Neural progenitor cell (in vitro differentiated cells): ENCODE results near the gene KDM7A. TPM values are rescaled to one million over a fixed set of nuclear protein-coding genes. Genes with fewer than 3 reads are reported as not detected.

ENCODE experiments used
- DNase-seq: peaks from one replicate; pipeline ENCODE4 v3.0.0-alpha.2; 2016; ENCODE audit warnings: low spot score
- H2AFZ ChIP-seq: fragments of 200-600 bp; sonication (generic); replicated peaks from 2 replicates; pipeline ENCODE4 v1.6.1; 2016; ENCODE audit warnings: antibody characterized with exemption
- H3F3A ChIP-seq: fragments of 200-600 bp; sonication (generic); 2 replicates; pipeline ENCODE4 v1.6.1; 2016; ENCODE audit warnings: antibody characterized with exemption, low read depth
- H3K27ac ChIP-seq: fragments of 200-600 bp; sonication (generic); 2 replicates; pipeline ENCODE4 v1.5.1; 2016; ENCODE audit warnings: mild to moderate bottlenecking
- H3K27me3 ChIP-seq: fragments of 200-600 bp; sonication (generic); 2 replicates; pipeline ENCODE4 v1.6.1; 2016; ENCODE audit warnings: mild to moderate bottlenecking, moderate library complexity
- H3K36me3 ChIP-seq: fragments of 200-600 bp; sonication (generic); 2 replicates; pipeline ENCODE4 v1.5.1; 2016
- H3K4me1 ChIP-seq: fragments of 200-600 bp; sonication (generic); 2 replicates; pipeline ENCODE4 v1.6.1; 2016; ENCODE audit warnings: mixed run types
- H3K4me2 ChIP-seq: fragments of 200-600 bp; sonication (generic); 2 replicates; pipeline ENCODE4 v1.6.1; 2016
- H3K4me3 ChIP-seq: fragments of 200-600 bp; sonication (generic); 2 replicates; pipeline ENCODE4 v1.5.1; 2016
- H3K79me2 ChIP-seq: fragments of 200-600 bp; sonication (generic); 2 replicates; pipeline ENCODE4 v1.6.1; 2016; ENCODE audit warnings: low read depth
- H3K9ac ChIP-seq: fragments of 200-600 bp; sonication (generic); 2 replicates; pipeline ENCODE4 v1.6.1; 2016
- H3K9me3 ChIP-seq: fragments of 200-600 bp; sonication (generic); 2 replicates; pipeline ENCODE4 v1.5.1; 2016; ENCODE audit warnings: low read depth
- H4K20me1 ChIP-seq: fragments of 200-600 bp; sonication (generic); 2 replicates; pipeline ENCODE4 v1.6.1; 2016; ENCODE audit warnings: low read depth
- H3K27ac Mint-ChIP-seq: 3 replicates; pipeline ENCODE4 v1.8.0; 2021; ENCODE audit warnings: mixed read lengths
- H3K27me3 Mint-ChIP-seq: 2 replicates; pipeline ENCODE4 v1.8.0; 2022; ENCODE audit warnings: low read depth, mild to moderate bottlenecking, inconsistent platforms, moderate library complexity, mixed read lengths; ENCODE audit not compliant: insufficient read depth
- H3K36me3 Mint-ChIP-seq: 3 replicates; pipeline ENCODE4 v1.8.0; 2021; ENCODE audit warnings: mixed read lengths
- H3K4me1 Mint-ChIP-seq: 3 replicates; pipeline ENCODE4 v1.8.0; 2021; ENCODE audit warnings: mixed read lengths
- H3K4me3 Mint-ChIP-seq: 3 replicates; pipeline ENCODE4 v1.8.0; 2021; ENCODE audit warnings: mild to moderate bottlenecking, moderate library complexity, mixed read lengths
- H3K9me3 Mint-ChIP-seq: 3 replicates; pipeline ENCODE4 v1.8.0; 2020; ENCODE audit warnings: mixed read lengths
- EZH2 ChIP-seq: fragments of 200-600 bp; sonication (generic); IDR thresholded peaks from 2 replicates; pipeline ENCODE4 v1.6.1; 2017; ENCODE audit warnings: antibody characterized with exemption, mild to moderate bottlenecking, moderate library complexity
- EZH2phosphoT487 ChIP-seq: fragments of 200-600 bp; sonication (generic); IDR thresholded peaks from 2 replicates; pipeline ENCODE4 v1.6.1; 2017; ENCODE audit warnings: antibody characterized with exemption
- total RNA-seq: library from RNA; depleted of rRNA; stranded (reverse); fragments of >200 nt; gene quantifications from 2 replicates; pipeline ENCODE4 v1.2.3, GENCODE V29; 2015; ENCODE audit warnings: low replicate concordance
- TF ChIP-seq, protein P1 (sequence below): fragments of 200-600 bp; sonication (generic); IDR thresholded peaks from 2 replicates; pipeline ENCODE4 v1.5.1; 2017; ENCODE audit warnings: antibody characterized with exemption, mild to moderate bottlenecking

Gene KDM7A, protein sequence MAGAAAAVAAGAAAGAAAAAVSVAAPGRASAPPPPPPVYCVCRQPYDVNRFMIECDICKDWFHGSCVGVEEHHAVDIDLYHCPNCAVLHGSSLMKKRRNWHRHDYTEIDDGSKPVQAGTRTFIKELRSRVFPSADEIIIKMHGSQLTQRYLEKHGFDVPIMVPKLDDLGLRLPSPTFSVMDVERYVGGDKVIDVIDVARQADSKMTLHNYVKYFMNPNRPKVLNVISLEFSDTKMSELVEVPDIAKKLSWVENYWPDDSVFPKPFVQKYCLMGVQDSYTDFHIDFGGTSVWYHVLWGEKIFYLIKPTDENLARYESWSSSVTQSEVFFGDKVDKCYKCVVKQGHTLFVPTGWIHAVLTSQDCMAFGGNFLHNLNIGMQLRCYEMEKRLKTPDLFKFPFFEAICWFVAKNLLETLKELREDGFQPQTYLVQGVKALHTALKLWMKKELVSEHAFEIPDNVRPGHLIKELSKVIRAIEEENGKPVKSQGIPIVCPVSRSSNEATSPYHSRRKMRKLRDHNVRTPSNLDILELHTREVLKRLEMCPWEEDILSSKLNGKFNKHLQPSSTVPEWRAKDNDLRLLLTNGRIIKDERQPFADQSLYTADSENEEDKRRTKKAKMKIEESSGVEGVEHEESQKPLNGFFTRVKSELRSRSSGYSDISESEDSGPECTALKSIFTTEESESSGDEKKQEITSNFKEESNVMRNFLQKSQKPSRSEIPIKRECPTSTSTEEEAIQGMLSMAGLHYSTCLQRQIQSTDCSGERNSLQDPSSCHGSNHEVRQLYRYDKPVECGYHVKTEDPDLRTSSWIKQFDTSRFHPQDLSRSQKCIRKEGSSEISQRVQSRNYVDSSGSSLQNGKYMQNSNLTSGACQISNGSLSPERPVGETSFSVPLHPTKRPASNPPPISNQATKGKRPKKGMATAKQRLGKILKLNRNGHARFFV
- 10.5 and 13.6 TPM in 2 replicates for total RNA-seq

DNA sequence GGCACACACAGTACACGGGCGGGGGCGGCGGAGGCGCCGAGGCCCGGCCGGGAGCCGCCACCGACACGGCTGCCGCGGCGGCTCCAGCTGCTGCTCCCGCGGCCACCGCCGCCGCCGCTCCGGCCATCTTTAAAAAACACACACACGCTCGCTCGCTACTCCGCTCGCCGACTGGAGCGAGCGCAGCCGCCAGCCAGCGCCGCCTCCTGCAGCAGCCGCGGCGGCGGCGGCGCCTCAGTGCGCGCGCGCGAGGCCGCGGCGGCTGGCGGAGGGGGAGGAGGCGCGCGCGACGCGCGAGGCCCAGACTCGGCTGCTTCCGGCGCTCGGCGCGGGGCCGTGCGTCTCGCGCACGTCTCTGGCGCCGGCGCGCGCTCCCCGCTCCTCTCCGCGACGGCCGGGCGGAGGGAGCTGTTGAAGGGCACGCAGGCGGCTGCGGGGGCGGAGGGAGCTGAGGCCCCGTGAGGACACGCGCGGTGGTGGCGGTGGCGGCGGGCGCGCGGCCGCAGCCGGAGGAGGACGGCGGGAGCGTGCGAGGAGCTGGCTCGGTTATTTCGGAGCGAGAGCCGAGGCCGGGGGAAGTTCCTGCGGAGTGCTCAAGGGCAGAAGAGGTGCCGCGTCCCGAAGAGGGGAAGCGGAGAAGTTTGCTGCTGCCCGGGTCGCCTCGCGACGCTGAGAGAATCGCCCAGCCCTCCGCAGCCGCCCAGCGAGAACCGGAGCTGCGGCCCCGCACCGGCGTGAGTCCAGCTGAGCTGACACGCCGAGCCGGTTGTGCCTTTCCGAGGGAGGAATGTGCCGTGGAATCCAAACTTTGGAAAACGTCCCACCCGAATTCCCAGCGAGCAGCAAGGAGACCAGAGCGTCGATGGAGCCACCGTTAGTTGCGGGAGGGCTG, at the start of gene KDM7A:
KDM7A (minus strand) TSS at position 173 of the 892 bp plus-strand sequence; CDS start at position 127, 46 bp downstream.
- peaks cover 7% of the 10 kb centered on the region for H3K4me1 ChIP-seq
- Mint-ChIP-seq H3K36me3 (peaks cover 1% of the 10 kb centered on the region), H3K9me3 (peaks cover 2% of the 10 kb centered on the region), H3K27ac (no peak within 1 kb of the TSS), H3K4me3 (peak within 1 kb of the TSS; percentile 92), H3K4me1 (peaks cover 7% of the 10 kb centered on the region), H3K27me3 (peaks cover 12% of the 10 kb centered on the region)
- peak within 1 kb of the TSS; percentile 88 for H3K4me3 ChIP-seq
- H3K9me3 ChIP-seq = no peaks in the 10 kb centered on the region
- peak within 1 kb of the TSS; percentile 87 for H3K4me2 ChIP-seq
- peaks cover 33% of the 10 kb centered on the region for H3K27me3 ChIP-seq
- H4K20me1 ChIP-seq = peaks cover 13% of the 10 kb centered on the region
- no peak for TF ChIP-seq EZH2phosphoT487
- TF ChIP-seq, protein P1, sequence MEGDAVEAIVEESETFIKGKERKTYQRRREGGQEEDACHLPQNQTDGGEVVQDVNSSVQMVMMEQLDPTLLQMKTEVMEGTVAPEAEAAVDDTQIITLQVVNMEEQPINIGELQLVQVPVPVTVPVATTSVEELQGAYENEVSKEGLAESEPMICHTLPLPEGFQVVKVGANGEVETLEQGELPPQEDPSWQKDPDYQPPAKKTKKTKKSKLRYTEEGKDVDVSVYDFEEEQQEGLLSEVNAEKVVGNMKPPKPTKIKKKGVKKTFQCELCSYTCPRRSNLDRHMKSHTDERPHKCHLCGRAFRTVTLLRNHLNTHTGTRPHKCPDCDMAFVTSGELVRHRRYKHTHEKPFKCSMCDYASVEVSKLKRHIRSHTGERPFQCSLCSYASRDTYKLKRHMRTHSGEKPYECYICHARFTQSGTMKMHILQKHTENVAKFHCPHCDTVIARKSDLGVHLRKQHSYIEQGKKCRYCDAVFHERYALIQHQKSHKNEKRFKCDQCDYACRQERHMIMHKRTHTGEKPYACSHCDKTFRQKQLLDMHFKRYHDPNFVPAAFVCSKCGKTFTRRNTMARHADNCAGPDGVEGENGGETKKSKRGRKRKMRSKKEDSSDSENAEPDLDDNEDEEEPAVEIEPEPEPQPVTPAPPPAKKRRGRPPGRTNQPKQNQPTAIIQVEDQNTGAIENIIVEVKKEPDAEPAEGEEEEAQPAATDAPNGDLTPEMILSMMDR = no peak
- no peak for TF ChIP-seq EZH2
- peaks cover 27% of the 10 kb centered on the region for H3K79me2 ChIP-seq
- DNase-seq = peak; percentile 97
- H3K27ac ChIP-seq = peak within 1 kb of the TSS; percentile 79
- H3K36me3 ChIP-seq = no peaks in the 10 kb centered on the region
- H3K9ac ChIP-seq = peak within 1 kb of the TSS; percentile 7
- H3F3A ChIP-seq = peaks cover 21% of the 10 kb centered on the region
- H2AFZ ChIP-seq = peak within 1 kb of the TSS; percentile 93

DNA sequence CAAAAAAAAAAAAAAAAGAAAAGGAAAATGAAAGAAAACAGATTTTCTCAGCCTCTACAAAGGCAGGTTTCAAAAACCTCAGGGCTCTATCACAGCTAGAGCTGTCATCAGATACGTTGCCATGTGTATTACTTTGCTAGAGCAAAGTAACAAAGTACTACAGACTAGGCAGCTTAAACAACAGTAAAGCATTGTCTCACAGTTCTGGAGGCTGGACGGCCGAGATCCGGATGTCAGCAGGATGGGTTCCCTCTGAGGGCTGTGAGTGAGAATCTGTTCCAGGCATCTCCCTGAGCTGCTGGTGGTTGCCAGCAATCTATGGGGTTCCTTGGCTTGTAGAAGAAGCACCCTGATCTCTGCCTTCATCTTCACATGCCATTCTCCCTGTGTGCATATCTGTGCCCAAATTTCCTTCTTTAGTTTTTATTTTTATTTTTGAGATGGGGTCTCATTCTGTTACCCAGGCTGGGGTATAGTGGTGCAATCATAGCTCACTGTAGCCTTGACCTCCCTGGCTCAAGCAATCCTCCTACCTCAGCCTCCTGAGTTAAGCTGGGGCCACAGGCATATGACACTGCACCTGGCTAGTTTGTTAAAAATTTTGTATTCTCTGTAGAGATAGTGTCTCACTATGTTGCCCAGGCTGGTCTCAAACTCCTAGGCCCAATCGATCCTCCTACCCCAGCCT, 48.9 kb upstream of the KDM7A start:
- Histone ChIP-seq H3K27ac (no peak overlapping the region), H3F3A (peaks cover 5% of the 10 kb centered on the region), H3K4me1 (peaks cover 5% of the 10 kb centered on the region), H3K27me3 (peaks cover 34% of the 10 kb centered on the region), H2AFZ (no peak overlapping the region), H3K4me3 (no peak overlapping the region), H3K9me3 (no peaks in the 10 kb centered on the region), H3K79me2 (no peaks in the 10 kb centered on the region), H3K9ac (no peak overlapping the region), H4K20me1 (no peaks in the 10 kb centered on the region), H3K36me3 (no peaks in the 10 kb centered on the region), H3K4me2 (no peak overlapping the region)
- H3K27ac Mint-ChIP-seq = no peak overlapping the region
- no peaks in the 10 kb centered on the region for H3K36me3 Mint-ChIP-seq
- no peak for TF ChIP-seq EZH2
- TF ChIP-seq EZH2phosphoT487 = no peak
- TF ChIP-seq, protein P1 = no peak
- no peaks in the 10 kb centered on the region for H3K9me3 Mint-ChIP-seq
- DNase-seq = no peak
- H3K27me3 Mint-ChIP-seq = peaks cover 15% of the 10 kb centered on the region
- H3K4me3 Mint-ChIP-seq = no peak overlapping the region
- peaks cover 14% of the 10 kb centered on the region for H3K4me1 Mint-ChIP-seq
